WTC11 (cell line): ENCODE measurements around the gene CBX6. TPM values are rescaled to one million over a fixed set of nuclear protein-coding genes. Genes with fewer than 3 reads are reported as not detected.

Experiments used
- ATAC-seq: fragments of 200-7000 bp; cut with Tn5 transposase; 2 replicates; pipeline ENCODE4 v1.10.0; 2021; ENCODE audit warnings: mild to moderate bottlenecking, moderate library complexity
- CTCF ChIA-PET: fragments of 300-600 bp; sonication (Branson Sonifier 250); formaldehyde crosslinking; loops from one replicate; lab custom pipeline; 2021; ENCODE audit warnings: antibody characterized with exemption; lab: Charles Lee
- POLR2A ChIA-PET: fragments of 350-600 bp; sonication (Branson Sonifier 250); formaldehyde crosslinking; loops from one replicate; lab custom pipeline; 2021; ENCODE audit warnings: antibody characterized with exemption; lab: Charles Lee
- DNase-seq: peaks from one replicate; pipeline ENCODE4 v3.0.0; 2021; ENCODE audit warnings: low spot score
- H3K27ac Mint-ChIP-seq: 2 replicates; pipeline ENCODE4 v1.8.0; 2021; ENCODE audit warnings: mixed read lengths
- H3K27me3 Mint-ChIP-seq: 2 replicates; pipeline ENCODE4 v1.8.0; 2021; ENCODE audit warnings: low read depth, mild to moderate bottlenecking, moderate library complexity, mixed read lengths
- H3K36me3 Mint-ChIP-seq: 2 replicates; pipeline ENCODE4 v1.8.0; 2021; ENCODE audit warnings: mixed read lengths
- H3K4me1 Mint-ChIP-seq: 2 replicates; pipeline ENCODE4 v1.8.0; 2022; ENCODE audit warnings: mixed read lengths
- H3K4me3 Mint-ChIP-seq: 2 replicates; pipeline ENCODE4 v1.8.0; 2021; ENCODE audit warnings: mild to moderate bottlenecking, moderate library complexity, mixed read lengths
- H3K9me3 Mint-ChIP-seq: 2 replicates; pipeline ENCODE4 v1.8.0; 2021; ENCODE audit warnings: mixed read lengths
- E2F4 ChIP-seq: sonication (generic); formaldehyde crosslinking; IDR thresholded peaks from 2 replicates; pipeline ENCODE4 v1.8.1; 2022; ENCODE audit warnings: low read depth, mild to moderate bottlenecking, moderate library complexity, missing genetic modification reagents, borderline replicate concordance
- ELF4 ChIP-seq: sonication (generic); formaldehyde crosslinking; IDR thresholded peaks from 2 replicates; pipeline ENCODE4 v1.8.1; 2022; ENCODE audit warnings: low read depth, mild to moderate bottlenecking, moderate library complexity, missing genetic modification reagents
- ESRRA ChIP-seq: sonication (generic); formaldehyde crosslinking; IDR thresholded peaks from 2 replicates; pipeline ENCODE4 v1.8.1; 2022; ENCODE audit warnings: mild to moderate bottlenecking, missing genetic modification reagents, borderline replicate concordance
- ETV6 ChIP-seq: sonication (generic); formaldehyde crosslinking; IDR thresholded peaks from 2 replicates; pipeline ENCODE4 v1.8.1; 2022; ENCODE audit warnings: mild to moderate bottlenecking, missing genetic modification reagents
- JAZF1 ChIP-seq: fragments of 250-450 bp; sonication (Bioruptor Pico); IDR thresholded peaks from 2 replicates; pipeline ENCODE4 v1.9.0; 2021; ENCODE audit warnings: moderate library complexity, mild to moderate bottlenecking, inconsistent platforms
- KAT7 ChIP-seq: sonication (generic); formaldehyde crosslinking; IDR thresholded peaks from 2 replicates; pipeline ENCODE4 v1.8.1; 2023; ENCODE audit warnings: missing genetic modification reagents, mild to moderate bottlenecking, borderline replicate concordance
- MXD4 ChIP-seq: fragments of 250-450 bp; sonication (Bioruptor Pico); IDR thresholded peaks from 2 replicates; pipeline ENCODE4 v1.8.0; 2021; ENCODE audit warnings: mild to moderate bottlenecking, moderate library complexity, borderline replicate concordance
- MYBL2 ChIP-seq: sonication (generic); formaldehyde crosslinking; IDR thresholded peaks from 2 replicates; pipeline ENCODE4 v1.8.1; 2023; ENCODE audit warnings: mild to moderate bottlenecking, moderate library complexity, missing genetic modification reagents
- NFYB ChIP-seq: sonication (generic); formaldehyde crosslinking; conservative IDR thresholded peaks from 2 replicates; pipeline ENCODE4 v1.8.0; 2022; ENCODE audit warnings: low read depth, missing genetic modification reagents
- SMAD4 ChIP-seq: sonication (generic); formaldehyde crosslinking; IDR thresholded peaks from 2 replicates; pipeline ENCODE4 v1.8.0; 2022; ENCODE audit warnings: mild to moderate bottlenecking, missing genetic modification reagents
- SOX15 ChIP-seq: fragments of 250-450 bp; sonication (Bioruptor Pico); IDR thresholded peaks from 2 replicates; pipeline ENCODE4 v1.9.0; 2021; ENCODE audit warnings: mild to moderate bottlenecking
- TCF7 ChIP-seq: sonication (generic); formaldehyde crosslinking; IDR thresholded peaks from 2 replicates; pipeline ENCODE4 v1.8.0; 2022; ENCODE audit warnings: mild to moderate bottlenecking, low read depth, missing genetic modification reagents, moderate library complexity
- TP53 ChIP-seq: sonication (generic); formaldehyde crosslinking; IDR thresholded peaks from 2 replicates; pipeline ENCODE4 v1.8.1; 2023; ENCODE audit warnings: mild to moderate bottlenecking, missing genetic modification reagents
- USF2 ChIP-seq: sonication (generic); formaldehyde crosslinking; IDR thresholded peaks from 2 replicates; pipeline ENCODE4 v1.8.1; 2023; ENCODE audit warnings: mild to moderate bottlenecking, missing genetic modification reagents, moderate library complexity
- ZNF512 ChIP-seq: sonication (generic); formaldehyde crosslinking; IDR thresholded peaks from 2 replicates; pipeline ENCODE4 v1.8.1; 2022; ENCODE audit warnings: missing genetic modification reagents, borderline replicate concordance
- ZNF671 ChIP-seq: fragments of 250-450 bp; sonication (Bioruptor Pico); IDR thresholded peaks from 2 replicates; pipeline ENCODE4 v1.8.0; 2021; ENCODE audit warnings: mild to moderate bottlenecking
- total RNA-seq: library from RNA; stranded (reverse); gene quantifications from 3 replicates; pipeline ENCODE4 v1.2.3, GENCODE V29; 2021
- TF ChIP-seq, protein P1 (sequence below): sonication (generic); formaldehyde crosslinking; IDR thresholded peaks from 2 replicates; pipeline ENCODE4 v1.8.1; 2023; ENCODE audit warnings: mild to moderate bottlenecking, missing genetic modification reagents, moderate library complexity
- TF ChIP-seq, protein P2 (sequence below): sonication (generic); formaldehyde crosslinking; IDR thresholded peaks from 2 replicates; pipeline ENCODE4 v1.8.1; 2022; ENCODE audit warnings: mild to moderate bottlenecking, missing genetic modification reagents, moderate library complexity, borderline replicate concordance
- TF ChIP-seq, protein P3 (sequence below): fragments of 250-450 bp; sonication (Bioruptor Pico); IDR thresholded peaks from 2 replicates; pipeline ENCODE4 v1.9.0; 2021; ENCODE audit warnings: mild to moderate bottlenecking
- TF ChIP-seq, protein P4 (sequence below): sonication (generic); formaldehyde crosslinking; IDR thresholded peaks from 2 replicates; pipeline ENCODE4 v1.8.0; 2022; ENCODE audit warnings: mild to moderate bottlenecking, missing genetic modification reagents
- TF ChIP-seq, protein P5 (sequence below): sonication (generic); formaldehyde crosslinking; IDR thresholded peaks from 2 replicates; pipeline ENCODE4 v1.8.0; 2022; ENCODE audit warnings: mild to moderate bottlenecking, missing genetic modification reagents
- TF ChIP-seq, protein P6 (sequence below): sonication (generic); formaldehyde crosslinking; IDR thresholded peaks from 2 replicates; pipeline ENCODE4 v1.8.1; 2023; ENCODE audit warnings: mild to moderate bottlenecking, missing genetic modification reagents

Gene CBX6
- total RNA-seq, 1 experiment from 2014 or later, result 27.0 TPM

DNA sequence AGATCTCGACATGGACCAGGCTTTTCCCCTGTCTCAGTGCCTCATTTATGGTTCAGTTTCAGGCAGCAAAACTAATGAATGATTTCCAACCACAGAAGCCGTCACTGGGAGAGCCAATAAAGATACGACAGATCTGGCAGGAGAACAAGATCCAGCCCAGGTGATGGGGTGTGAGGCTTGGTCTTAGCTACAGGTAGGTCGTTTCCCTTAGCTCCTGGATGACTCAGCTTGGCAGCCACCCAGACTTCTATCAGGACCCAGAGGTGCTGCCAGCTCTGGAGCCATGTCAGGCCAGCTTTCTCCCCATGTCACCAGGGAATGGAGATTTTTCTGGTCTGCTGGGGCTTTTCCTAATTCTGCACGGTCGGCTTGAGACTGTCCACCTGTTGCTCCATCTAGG is 49.1 kb upstream of the CBX6 start:
- CTCF ChIA-PET, result interaction anchor here (0.5 to 0.8 kb wide), 2 partner anchors 50 to 204 kb away, joined by 3 read pairs; no protein-coding TSS in a partner anchor
- no peak for TF ChIP-seq ESRRA
- TF ChIP-seq MXD4 (CRISPR knock-in tag), result no peak
- TF ChIP-seq KAT7, result no peak
- no peak for TF ChIP-seq ELF4
- no peak for TF ChIP-seq MYBL2 (CRISPR knock-in tag)
- TF ChIP-seq, protein P1, sequence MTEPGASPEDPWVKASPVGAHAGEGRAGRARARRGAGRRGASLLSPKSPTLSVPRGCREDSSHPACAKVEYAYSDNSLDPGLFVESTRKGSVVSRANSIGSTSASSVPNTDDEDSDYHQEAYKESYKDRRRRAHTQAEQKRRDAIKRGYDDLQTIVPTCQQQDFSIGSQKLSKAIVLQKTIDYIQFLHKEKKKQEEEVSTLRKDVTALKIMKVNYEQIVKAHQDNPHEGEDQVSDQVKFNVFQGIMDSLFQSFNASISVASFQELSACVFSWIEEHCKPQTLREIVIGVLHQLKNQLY (CRISPR knock-in tag), result no peak
- TF ChIP-seq, protein P2, sequence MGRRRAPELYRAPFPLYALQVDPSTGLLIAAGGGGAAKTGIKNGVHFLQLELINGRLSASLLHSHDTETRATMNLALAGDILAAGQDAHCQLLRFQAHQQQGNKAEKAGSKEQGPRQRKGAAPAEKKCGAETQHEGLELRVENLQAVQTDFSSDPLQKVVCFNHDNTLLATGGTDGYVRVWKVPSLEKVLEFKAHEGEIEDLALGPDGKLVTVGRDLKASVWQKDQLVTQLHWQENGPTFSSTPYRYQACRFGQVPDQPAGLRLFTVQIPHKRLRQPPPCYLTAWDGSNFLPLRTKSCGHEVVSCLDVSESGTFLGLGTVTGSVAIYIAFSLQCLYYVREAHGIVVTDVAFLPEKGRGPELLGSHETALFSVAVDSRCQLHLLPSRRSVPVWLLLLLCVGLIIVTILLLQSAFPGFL, result no peak
- no peak for TF ChIP-seq TP53 (CRISPR knock-in tag)
- TF ChIP-seq ZNF671 (CRISPR knock-in tag), result no peak
- no peak for TF ChIP-seq ZNF512
- TF ChIP-seq USF2, result no peak
- TF ChIP-seq, protein P3, sequence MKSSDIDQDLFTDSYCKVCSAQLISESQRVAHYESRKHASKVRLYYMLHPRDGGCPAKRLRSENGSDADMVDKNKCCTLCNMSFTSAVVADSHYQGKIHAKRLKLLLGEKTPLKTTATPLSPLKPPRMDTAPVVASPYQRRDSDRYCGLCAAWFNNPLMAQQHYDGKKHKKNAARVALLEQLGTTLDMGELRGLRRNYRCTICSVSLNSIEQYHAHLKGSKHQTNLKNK (CRISPR knock-in tag), result no peak
- TF ChIP-seq TCF7 (CRISPR knock-in tag), result no peak
- no peak for TF ChIP-seq ETV6 (CRISPR knock-in tag)
- peaks cover 6% of the 10 kb centered on the region for H3K4me1 Mint-ChIP-seq
- H3K27me3 Mint-ChIP-seq, result peaks cover 8% of the 10 kb centered on the region
- no peaks in the 10 kb centered on the region for H3K36me3 Mint-ChIP-seq
- no peak overlapping the region for H3K27ac Mint-ChIP-seq
- no peak for ATAC-seq
- no peak overlapping the region for H3K4me3 Mint-ChIP-seq
- no peak for DNase-seq
- POLR2A ChIA-PET, result no interaction called here
- no peaks in the 10 kb centered on the region for H3K9me3 Mint-ChIP-seq

GRCh38 chr22:38919631-38920190 is 47.7 kb upstream of the CBX6 start:
- no peak overlapping the region for H3K27ac Mint-ChIP-seq
- TF ChIP-seq SOX15 (CRISPR knock-in tag) (no peak), JAZF1 (no peak), NFYB (CRISPR knock-in tag) (no peak), SMAD4 (CRISPR knock-in tag) (no peak), E2F4 (CRISPR knock-in tag) (no peak)
- TF ChIP-seq, protein P4, sequence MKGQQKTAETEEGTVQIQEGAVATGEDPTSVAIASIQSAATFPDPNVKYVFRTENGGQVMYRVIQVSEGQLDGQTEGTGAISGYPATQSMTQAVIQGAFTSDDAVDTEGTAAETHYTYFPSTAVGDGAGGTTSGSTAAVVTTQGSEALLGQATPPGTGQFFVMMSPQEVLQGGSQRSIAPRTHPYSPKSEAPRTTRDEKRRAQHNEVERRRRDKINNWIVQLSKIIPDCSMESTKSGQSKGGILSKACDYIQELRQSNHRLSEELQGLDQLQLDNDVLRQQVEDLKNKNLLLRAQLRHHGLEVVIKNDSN (CRISPR knock-in tag), result no peak
- TF ChIP-seq, protein P5, sequence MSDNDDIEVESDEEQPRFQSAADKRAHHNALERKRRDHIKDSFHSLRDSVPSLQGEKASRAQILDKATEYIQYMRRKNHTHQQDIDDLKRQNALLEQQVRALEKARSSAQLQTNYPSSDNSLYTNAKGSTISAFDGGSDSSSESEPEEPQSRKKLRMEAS (CRISPR knock-in tag), result no peak
- TF ChIP-seq, protein P6, sequence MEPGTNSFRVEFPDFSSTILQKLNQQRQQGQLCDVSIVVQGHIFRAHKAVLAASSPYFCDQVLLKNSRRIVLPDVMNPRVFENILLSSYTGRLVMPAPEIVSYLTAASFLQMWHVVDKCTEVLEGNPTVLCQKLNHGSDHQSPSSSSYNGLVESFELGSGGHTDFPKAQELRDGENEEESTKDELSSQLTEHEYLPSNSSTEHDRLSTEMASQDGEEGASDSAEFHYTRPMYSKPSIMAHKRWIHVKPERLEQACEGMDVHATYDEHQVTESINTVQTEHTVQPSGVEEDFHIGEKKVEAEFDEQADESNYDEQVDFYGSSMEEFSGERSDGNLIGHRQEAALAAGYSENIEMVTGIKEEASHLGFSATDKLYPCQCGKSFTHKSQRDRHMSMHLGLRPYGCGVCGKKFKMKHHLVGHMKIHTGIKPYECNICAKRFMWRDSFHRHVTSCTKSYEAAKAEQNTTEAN (CRISPR knock-in tag), result no peak
- TF ChIP-seq, all 79 proteins: peak for 0
- ChIA-PET POLR2A (no interaction called here), CTCF (interaction anchor here (1.4 to 1.9 kb wide), 2 partner anchors 8 to 49 kb away, joined by 3 to 8 read pairs; no protein-coding TSS in a partner anchor)
- Mint-ChIP-seq H3K27me3 (peaks cover 18% of the 10 kb centered on the region), H3K9me3 (no peaks in the 10 kb centered on the region), H3K36me3 (no peaks in the 10 kb centered on the region), H3K4me3 (no peak overlapping the region), H3K4me1 (peaks cover 6% of the 10 kb centered on the region)
- ATAC-seq (no peak), DNase-seq (no peak)
